Measurements from ENCODE around the gene MACROD2. TPM values are rescaled to one million over a fixed set of nuclear protein-coding genes. Genes with fewer than 3 reads are reported as not detected.

MACROD2 gene
- total RNA-seq, 4 donors from 2014 or later: 4.0 to 14.1 (median 10.4) TPM

GRCh38 chr20:14494355-14494754 lies 499.0 kb downstream of the MACROD2 start:
- no peak for DNase-seq (ENCODE audit: low spot score in 2 of 2)
- no peaks in the 10 kb centered on the region for H3K27me3 ChIP-seq
- WGBS, 2 donors: 67 to 83% methylated on average over 1 of the region's 1 CpG
- H3K9me3 ChIP-seq: no peaks in the 10 kb centered on the region
- H3K27ac ChIP-seq: no peak overlapping the region
- TF ChIP-seq POLR2A (IDR thresholded peaks at IDR 0.05) (no peak), EP300 (IDR thresholded peaks at IDR 0.05) (no peak), CTCF (IDR thresholded peaks at IDR 0.05) (no peak)
- no peak overlapping the region for H3K4me3 ChIP-seq
- H3K4me1 ChIP-seq: peaks cover 0 to under 1% (median 0%) of the 10 kb centered on the region in 4 donors
- H3K36me3 ChIP-seq: no peaks in the 10 kb centered on the region

- Histone ChIP-seq H3K36me3 (no peaks in the 10 kb centered on the region), H3K27ac (no peak overlapping the region), H3K4me1 (no peaks in the 10 kb centered on the region), H3K27me3 (no peaks in the 10 kb centered on the region), H3K4me3 (no peak overlapping the region), H3K9me3 (no peaks in the 10 kb centered on the region)
- TF ChIP-seq POLR2A (IDR thresholded peaks at IDR 0.05) (no peak), CTCF (IDR thresholded peaks at IDR 0.05) (no peak), EP300 (IDR thresholded peaks at IDR 0.05) (no peak)
- no peak for DNase-seq (ENCODE audit: low spot score in 2 of 2)
Measured at GRCh38 chr20:14495066-14495465, 499.8 kb downstream of the MACROD2 start.

- Histone ChIP-seq H3K9me3 (no peaks in the 10 kb centered on the region), H3K27ac (no peak overlapping the region), H3K27me3 (no peaks in the 10 kb centered on the region), H3K4me3 (no peak overlapping the region), H3K4me1 (no peaks in the 10 kb centered on the region), H3K36me3 (no peaks in the 10 kb centered on the region)
- no peak for DNase-seq (ENCODE audit: low spot score in 2 of 2)
- WGBS, 2 donors: 35 to 41% methylated on average over 2 of the region's 2 CpGs
- TF ChIP-seq POLR2A (IDR thresholded peaks at IDR 0.05): no peak
- TF ChIP-seq CTCF (IDR thresholded peaks at IDR 0.05): no peak
Measured at GRCh38 chr20:14497004-14497403, 501.7 kb downstream of the MACROD2 start.

- DNase-seq (ENCODE audit: low spot score in 2 of 2): no peak
- TF ChIP-seq POLR2A (IDR thresholded peaks at IDR 0.05) (no peak), EP300 (IDR thresholded peaks at IDR 0.05) (no peak), CTCF (IDR thresholded peaks at IDR 0.05) (no peak)
- WGBS, 2 donors: 57 to 66% methylated on average over 4 of the region's 4 CpGs
- H3K27ac ChIP-seq: no peak overlapping the region
- H3K4me3 ChIP-seq: no peak overlapping the region
- H3K4me1 ChIP-seq: no peaks in the 10 kb centered on the region
- no peaks in the 10 kb centered on the region for H3K36me3 ChIP-seq
- H3K27me3 ChIP-seq: no peaks in the 10 kb centered on the region
- H3K9me3 ChIP-seq: no peaks in the 10 kb centered on the region
Measured at GRCh38 chr20:14498772-14499171, 503.5 kb downstream of the MACROD2 start.

- WGBS, 2 donors: 60 to 70% methylated on average over 1 of the region's 1 CpG
- no peak for DNase-seq (ENCODE audit: low spot score in 2 of 2)
- no peaks in the 10 kb centered on the region for H3K4me1 ChIP-seq
- H3K36me3 ChIP-seq: no peaks in the 10 kb centered on the region
- H3K27me3 ChIP-seq: no peaks in the 10 kb centered on the region
- no peak overlapping the region for H3K27ac ChIP-seq
- no peak overlapping the region for H3K4me3 ChIP-seq
- TF ChIP-seq CTCF (IDR thresholded peaks at IDR 0.05): no peak
- no peak for TF ChIP-seq POLR2A (IDR thresholded peaks at IDR 0.05)
- TF ChIP-seq EP300 (IDR thresholded peaks at IDR 0.05): no peak
- H3K9me3 ChIP-seq: peaks cover 0 to 8% (median 0%) of the 10 kb centered on the region in 4 donors
Measured at GRCh38 chr20:14505476-14505875, 510.2 kb downstream of the MACROD2 start.

Measured in tibial nerve (tissue), 4 donors.